ENCODE results near the gene CEP57.

- no peak for TF ChIP-seq CTCF (IDR thresholded peaks at IDR 0.05; ENCODE audit: low read depth, low read length)
- no peak for TF ChIP-seq POLR2A (IDR thresholded peaks at IDR 0.05; ENCODE audit: extremely low read depth, insufficient read length)
- TF ChIP-seq MYC (IDR thresholded peaks at IDR 0.05; ENCODE audit: low read depth, low read length), result no peak
- TF ChIP-seq MAX (IDR thresholded peaks at IDR 0.05; ENCODE audit: low read depth, low read length), result no peak
Measured at GRCh38 chr11:95793116-95793515, 2.8 kb downstream of the CEP57 start.

Data from NB4 (cell line).